ENCODE results near the gene MCM3AP. TPM values are rescaled to one million over a fixed set of nuclear protein-coding genes. Genes with fewer than 3 reads are reported as not detected.

Gene MCM3AP
- total RNA-seq (2014; rRNA removed; shearing (Covaris generic)): 49.1 and 57.4 TPM in 2 replicates
- 56.2 and 78.0 TPM in 2 replicates for polyA plus RNA-seq (2015; cell fraction: cytosol; rRNA removed)
- 171 and 201 TPM in 2 replicates for polyA plus RNA-seq (2015; cell fraction: nucleus; rRNA removed)

- no peak for DNase-seq (ENCODE audit: low read depth, low spot score)
- in situ Hi-C loops (cut with HindIII; ENCODE audit: low pct_unique_long_range_greater_than_20kb, low sequenced_read_pairs): no loop called here
Observed at GRCh38 chr21:46285206-46285661, at the start of gene MCM3AP. TSS of gene MCM3AP (minus strand) at chr21:46285611. CDS start at chr21:46285286, 325 bp downstream.

GRCh38 chr21:46334351-46335140 lies 49.1 kb upstream of the MCM3AP start:
- in situ Hi-C loops (cut with HindIII; ENCODE audit: low pct_unique_long_range_greater_than_20kb, low sequenced_read_pairs): no loop called here
- DNase-seq (ENCODE audit: low read depth, low spot score): no peak

- DNase-seq (ENCODE audit: low read depth, low spot score): no peak
- in situ Hi-C loops (cut with HindIII; ENCODE audit: low pct_unique_long_range_greater_than_20kb, low sequenced_read_pairs): no loop called here
Observed at GRCh38 chr21:46329796-46330195, 44.4 kb upstream of the MCM3AP start.

GRCh38 chr21:46328151-46328550 lies 42.7 kb upstream of the MCM3AP start:
- in situ Hi-C loops (cut with HindIII; ENCODE audit: low pct_unique_long_range_greater_than_20kb, low sequenced_read_pairs): no loop called here
- DNase-seq (ENCODE audit: low read depth, low spot score): no peak

- no peak for DNase-seq (ENCODE audit: low read depth, low spot score)
- in situ Hi-C loops (cut with HindIII; ENCODE audit: low pct_unique_long_range_greater_than_20kb, low sequenced_read_pairs): no loop called here
Observed at GRCh38 chr21:46327711-46328110, 42.3 kb upstream of the MCM3AP start.

- in situ Hi-C loops (cut with HindIII; ENCODE audit: low pct_unique_long_range_greater_than_20kb, low sequenced_read_pairs): no loop called here
- DNase-seq (ENCODE audit: low read depth, low spot score): no peak
Observed at GRCh38 chr21:46326110-46326703, 40.8 kb upstream of the MCM3AP start.

- in situ Hi-C loops (cut with HindIII; ENCODE audit: low pct_unique_long_range_greater_than_20kb, low sequenced_read_pairs): no loop called here
- peak; percentile 49 for DNase-seq (ENCODE audit: low read depth, low spot score)
Observed at GRCh38 chr21:46325073-46325912, 39.9 kb upstream of the MCM3AP start.

GRCh38 chr21:46324390-46325072 lies 39.1 kb upstream of the MCM3AP start:
- peak; percentile 72 for DNase-seq (ENCODE audit: low read depth, low spot score)
- in situ Hi-C loops (cut with HindIII; ENCODE audit: low pct_unique_long_range_greater_than_20kb, low sequenced_read_pairs): no loop called here

- in situ Hi-C loops (cut with HindIII; ENCODE audit: low pct_unique_long_range_greater_than_20kb, low sequenced_read_pairs): no loop called here
Observed at GRCh38 chr21:46323710-46324389, 38.4 kb upstream of the MCM3AP start, which contains the start of the genes C21orf58 and PCNT. TSS of gene C21orf58 (minus strand) at chr21:46323870. CDS start at chr21:46322738, 1,132 bp downstream. TSS of gene PCNT (plus strand) at chr21:46324156. CDS start at chr21:46324229, 73 bp downstream.

GRCh38 chr21:46323227-46323709 lies 37.9 kb upstream of the MCM3AP start:
- in situ Hi-C loops (cut with HindIII; ENCODE audit: low pct_unique_long_range_greater_than_20kb, low sequenced_read_pairs): no loop called here
- no peak for DNase-seq (ENCODE audit: low read depth, low spot score)

More at GRCh38 chr21:46323710-46324389, 38.4 kb upstream of the MCM3AP start, which contains the start of the genes C21orf58 and PCNT:
- peak; percentile 95 for DNase-seq (ENCODE audit: low read depth, low spot score)

- in situ Hi-C loops (cut with HindIII; ENCODE audit: low pct_unique_long_range_greater_than_20kb, low sequenced_read_pairs): no loop called here
- no peak for DNase-seq (ENCODE audit: low read depth, low spot score)
Observed at GRCh38 chr21:46322351-46323226, 37.2 kb upstream of the MCM3AP start.

- DNase-seq (ENCODE audit: low read depth, low spot score): no peak
- in situ Hi-C loops (cut with HindIII; ENCODE audit: low pct_unique_long_range_greater_than_20kb, low sequenced_read_pairs): no loop called here
Observed at GRCh38 chr21:46320331-46320801, 35.0 kb upstream of the MCM3AP start.

- in situ Hi-C loops (cut with HindIII; ENCODE audit: low pct_unique_long_range_greater_than_20kb, low sequenced_read_pairs): no loop called here
- DNase-seq (ENCODE audit: low read depth, low spot score): no peak
Observed at GRCh38 chr21:46319186-46319585, 33.8 kb upstream of the MCM3AP start.

- in situ Hi-C loops (cut with HindIII; ENCODE audit: low pct_unique_long_range_greater_than_20kb, low sequenced_read_pairs): no loop called here
- no peak for DNase-seq (ENCODE audit: low read depth, low spot score)
Observed at GRCh38 chr21:46318464-46318845, 33.0 kb upstream of the MCM3AP start.

GRCh38 chr21:46317710-46318463 lies 32.5 kb upstream of the MCM3AP start:
- no peak for DNase-seq (ENCODE audit: low read depth, low spot score)
- in situ Hi-C loops (cut with HindIII; ENCODE audit: low pct_unique_long_range_greater_than_20kb, low sequenced_read_pairs): no loop called here

Measured in SK-MEL-5 (cell line).